Pancreas (tissue), 10 donors: ENCODE data around the gene STYX. TPM values are rescaled to one million over a fixed set of nuclear protein-coding genes. Genes with fewer than 3 reads are reported as not detected.
A peak's percentile ranks its signal among the peaks of the same experiment; 100 is the strongest.

ENCODE experiments used
- ATAC-seq, 4 donors: fragments of 200-7000 bp; cut with Tn5 transposase; one replicate each; pipeline versions ENCODE4 v1.8.0 to v1.9.1; 2020; ENCODE audit warnings: mild to moderate bottlenecking in 4 of 4, moderate library complexity in 4 of 4
- DNase-seq, 6 donors: peaks; one replicate each; pipeline ENCODE4 v3.0.0-alpha.2; 2020
- FAIRE-seq: peaks from 2 replicates; lab custom pipeline; 2012; peaks lifted over from hg19 to GRCh38; lab: Jason Lieb, UNC
- H3K27ac ChIP-seq, 4 donors: fragments of 200-600 bp; sonication (generic); 1 replicate in 3 of 4; 2 replicates in 1 of 4; pipeline versions ENCODE4 v1.5.0 to v1.8.0; 2020
- H3K27me3 ChIP-seq, 4 donors: fragments of 200-600 bp; one replicate each; pipeline ENCODE4 v1.8.0; 2021
- H3K36me3 ChIP-seq, 3 donors: fragments of 200-600 bp; sonication (generic) in 1 of 3; one replicate each; pipeline versions ENCODE4 v1.5.0 to v1.8.0; 2020 to 2021
- H3K4me1 ChIP-seq, 3 donors: fragments of 200-600 bp; one replicate each; pipeline ENCODE4 v1.8.0; 2021
- H3K4me3 ChIP-seq, 4 donors: fragments of 200-600 bp; sonication (generic) in 2 of 4; one replicate each; pipeline versions ENCODE4 v1.5.0 to v1.8.0; 2020 to 2021
- H3K9me3 ChIP-seq, 4 donors: fragments of 200-600 bp; one replicate each; pipeline ENCODE4 v1.8.0; 2021
- WGBS, 2 donors: extraction: QIAGEN DNeasy Blood & Tissue Kit; methylation state at CpG; one replicate each; pipeline ENCODE4 v1.1.7; 2013; 5-methylcytosine and 5-hydroxymethylcytosine counted together
- intact Hi-C, 3 donors: fragments of 100-400 bp; cut with DNase I; formaldehyde crosslinking; loops; one replicate each; pipeline versions ENCODE4 v1.11.1 to v1.14.2; 2022
- polyA plus RNA-seq, 2 donors: library from polyadenylated mRNA; stranded (reverse); fragments of 200-250 nt; gene quantifications; one replicate each; pipeline ENCODE4 v1.2.3, GENCODE V29; 2013
- total RNA-seq, 6 donors: library from RNA; stranded (reverse); fragmentation: NEBNext Ultra II Directional in 4 of 6; extraction: Animal tissue kit (Norgen Biotek cat#: 25700) in 4 of 6; gene quantifications; one replicate each; pipeline versions ENCODE4 v1.2.1 to v1.2.4, GENCODE V29; 2021 to 2023
- TF ChIP-seq, protein P1 (sequence below), 4 donors: fragments of 200-600 bp; sonication (generic) in 3 of 4; IDR thresholded peaks; one replicate each; pipeline versions ENCODE4 v1.5.0 to v1.8.0; 2021; ENCODE audit warnings: antibody characterized with exemption in 4 of 4
- donor health status: healthy with polysubstance abuse.
- donor health status: DM: no; HTN: no; CAD: no; lungs with moderate emphysema.
- donor health status: DM: no; HTN: no; CAD: no.
- donor health status: control.
- donor health status: control.
- donor health status: Bipolar disorder and iron deficiency.
- donor health status: DM: yes; HTN: yes; CAD: no.
- donor health status: DM: no; HTN: no; CAD: no.
- donor health status: DM: no; HTN: no; CAD: no.
- donor health status: DM: yes; HTN: yes; CAD: no.

Gene STYX
- total and polyA plus RNA-seq, 8 donors = 2.9 to 7.8 (median 5.1) TPM

DNA sequence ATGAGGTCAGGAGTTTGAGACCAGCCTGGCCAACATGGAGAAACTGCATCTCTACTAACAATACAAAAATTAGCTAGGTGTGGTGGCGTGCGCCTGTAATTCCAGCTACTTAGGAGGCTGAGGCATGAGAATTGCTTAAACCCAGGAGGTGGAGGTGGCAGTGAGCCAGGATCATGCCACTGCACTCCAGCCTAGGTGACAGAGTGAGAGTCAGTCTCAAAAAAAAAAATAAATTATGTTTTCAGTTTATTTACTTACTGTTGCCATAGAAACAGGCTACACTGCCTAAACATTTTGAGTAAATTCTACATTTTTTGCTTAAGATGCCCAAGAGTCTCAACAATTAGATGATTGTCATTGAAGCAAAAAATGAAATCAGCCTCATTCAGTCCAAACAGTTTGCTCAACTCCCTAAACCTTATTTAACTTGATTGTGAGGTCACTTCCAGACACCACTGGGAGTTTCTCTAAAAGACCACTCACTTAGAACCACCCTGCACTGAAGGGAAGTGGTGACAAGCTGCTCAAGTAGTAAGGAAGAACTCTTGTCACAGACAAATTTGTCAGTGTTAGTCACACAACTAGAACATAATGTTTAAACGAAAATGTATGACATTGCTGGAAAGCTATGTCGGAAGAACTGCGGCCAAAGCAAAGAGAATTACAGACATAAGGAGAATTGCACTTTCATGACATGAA is 71.2 kb downstream of the STYX start:
- TF ChIP-seq, protein P1, sequence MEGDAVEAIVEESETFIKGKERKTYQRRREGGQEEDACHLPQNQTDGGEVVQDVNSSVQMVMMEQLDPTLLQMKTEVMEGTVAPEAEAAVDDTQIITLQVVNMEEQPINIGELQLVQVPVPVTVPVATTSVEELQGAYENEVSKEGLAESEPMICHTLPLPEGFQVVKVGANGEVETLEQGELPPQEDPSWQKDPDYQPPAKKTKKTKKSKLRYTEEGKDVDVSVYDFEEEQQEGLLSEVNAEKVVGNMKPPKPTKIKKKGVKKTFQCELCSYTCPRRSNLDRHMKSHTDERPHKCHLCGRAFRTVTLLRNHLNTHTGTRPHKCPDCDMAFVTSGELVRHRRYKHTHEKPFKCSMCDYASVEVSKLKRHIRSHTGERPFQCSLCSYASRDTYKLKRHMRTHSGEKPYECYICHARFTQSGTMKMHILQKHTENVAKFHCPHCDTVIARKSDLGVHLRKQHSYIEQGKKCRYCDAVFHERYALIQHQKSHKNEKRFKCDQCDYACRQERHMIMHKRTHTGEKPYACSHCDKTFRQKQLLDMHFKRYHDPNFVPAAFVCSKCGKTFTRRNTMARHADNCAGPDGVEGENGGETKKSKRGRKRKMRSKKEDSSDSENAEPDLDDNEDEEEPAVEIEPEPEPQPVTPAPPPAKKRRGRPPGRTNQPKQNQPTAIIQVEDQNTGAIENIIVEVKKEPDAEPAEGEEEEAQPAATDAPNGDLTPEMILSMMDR (IDR thresholded peaks at IDR 0.05) = no peak
- DNase-seq = no peak
- Histone ChIP-seq H3K27ac (peak overlapping the region in 1 of 4 donors; percentile 20), H3K9me3 (no peaks in the 10 kb centered on the region), H3K36me3 (no peaks in the 10 kb centered on the region), H3K4me1 (no peaks in the 10 kb centered on the region), H3K4me3 (no peak overlapping the region), H3K27me3 (no peaks in the 10 kb centered on the region)
- ATAC-seq = peak in 1 of 4 donors; percentile 14
- WGBS, 2 donors = 64 to 68% methylated on average over 5 of the region's 5 CpGs
- no peak for FAIRE-seq
- intact Hi-C loops = no loop called here

DNA sequence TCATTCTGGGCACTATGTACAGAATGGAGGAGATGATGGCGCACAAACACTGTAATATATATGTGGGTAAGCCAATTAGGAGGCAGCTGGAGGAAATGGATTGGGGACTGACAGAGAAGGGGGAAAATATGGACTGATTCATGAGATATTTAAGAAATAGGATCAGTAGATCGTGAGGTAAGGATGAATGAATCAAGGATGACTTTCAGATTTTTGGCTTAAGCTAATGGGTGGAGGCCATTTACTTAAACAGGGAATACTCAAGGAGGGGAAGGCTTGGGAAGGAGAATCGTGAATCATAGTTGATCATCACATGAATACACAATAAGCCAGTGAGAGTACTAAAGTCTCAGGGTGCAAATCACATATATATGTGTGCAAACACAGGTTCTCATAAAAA is 72.6 kb downstream of the STYX start:
- FAIRE-seq (no peak), DNase-seq (no peak), ATAC-seq (no peak)
- Histone ChIP-seq H3K36me3 (no peaks in the 10 kb centered on the region), H3K9me3 (no peaks in the 10 kb centered on the region), H3K27ac (no peak overlapping the region), H3K27me3 (no peaks in the 10 kb centered on the region), H3K4me1 (no peaks in the 10 kb centered on the region), H3K4me3 (no peak overlapping the region)
- TF ChIP-seq, protein P1 (IDR thresholded peaks at IDR 0.05) = no peak
- 90 to 92% methylated on average over 3 of the region's 3 CpGs for WGBS, 2 donors
- intact Hi-C loops = no loop called here

DNA sequence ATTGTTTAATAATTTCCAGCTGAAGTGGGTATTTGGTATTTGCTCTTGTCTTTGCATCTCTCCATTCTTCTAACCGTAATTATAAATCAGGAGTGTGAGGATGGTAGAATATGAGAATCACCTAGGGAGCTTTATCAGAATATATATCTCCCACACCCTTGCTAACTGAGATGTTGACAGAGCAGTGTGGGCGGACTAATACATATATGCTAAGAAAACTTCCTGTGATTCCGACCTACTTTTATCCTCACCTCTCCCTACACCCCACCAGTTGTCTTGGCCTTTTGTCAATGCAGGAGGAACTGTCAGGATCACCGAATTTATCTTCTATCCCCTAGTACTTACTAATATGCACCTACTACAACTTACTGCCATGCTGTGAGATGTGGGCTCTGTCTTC is 76.1 kb downstream of the STYX start:
- TF ChIP-seq, protein P1 (IDR thresholded peaks at IDR 0.05) = no peak
- DNase-seq (no peak), FAIRE-seq (no peak), ATAC-seq (no peak)
- intact Hi-C loops = no loop called here
- Histone ChIP-seq H3K9me3 (no peaks in the 10 kb centered on the region), H3K36me3 (no peaks in the 10 kb centered on the region), H3K27me3 (no peaks in the 10 kb centered on the region), H3K27ac (no peak overlapping the region), H3K4me1 (no peaks in the 10 kb centered on the region), H3K4me3 (no peak overlapping the region)
- WGBS, 2 donors = 84 to 93% methylated on average over 4 of the region's 4 CpGs

DNA sequence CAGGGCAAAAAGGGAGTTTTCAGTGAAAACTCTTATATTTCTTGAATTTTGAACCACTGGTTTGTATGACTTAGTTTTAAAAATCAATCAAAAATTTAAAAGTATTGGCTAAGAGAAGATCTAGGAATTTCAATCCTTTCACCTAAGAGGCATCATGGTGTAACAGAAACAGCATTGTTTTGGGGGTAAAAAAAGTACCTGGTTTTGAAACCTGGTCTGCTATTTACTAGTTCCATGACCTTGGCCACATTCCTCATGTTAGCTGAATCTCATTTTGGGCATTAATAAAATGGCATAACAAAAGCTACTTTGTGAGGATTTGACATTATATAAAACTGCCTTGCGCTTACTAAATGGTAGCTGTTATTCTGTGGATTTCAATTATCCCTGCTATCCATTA is 78.1 kb downstream of the STYX start:
- intact Hi-C loops = no loop called here
- peak in 2 of 4 donors; percentile 54 to 81 for ATAC-seq
- WGBS, 2 donors = 64 to 70% methylated on average over 1 of the region's 1 CpG
- TF ChIP-seq, protein P1 (IDR thresholded peaks at IDR 0.05) = no peak
- Histone ChIP-seq H3K9me3 (no peaks in the 10 kb centered on the region), H3K27me3 (no peaks in the 10 kb centered on the region), H3K27ac (peak overlapping the region in 1 of 4 donors; percentile 38), H3K36me3 (no peaks in the 10 kb centered on the region), H3K4me3 (no peak overlapping the region), H3K4me1 (no peaks in the 10 kb centered on the region)
- no peak for FAIRE-seq
- no peak for DNase-seq

DNA sequence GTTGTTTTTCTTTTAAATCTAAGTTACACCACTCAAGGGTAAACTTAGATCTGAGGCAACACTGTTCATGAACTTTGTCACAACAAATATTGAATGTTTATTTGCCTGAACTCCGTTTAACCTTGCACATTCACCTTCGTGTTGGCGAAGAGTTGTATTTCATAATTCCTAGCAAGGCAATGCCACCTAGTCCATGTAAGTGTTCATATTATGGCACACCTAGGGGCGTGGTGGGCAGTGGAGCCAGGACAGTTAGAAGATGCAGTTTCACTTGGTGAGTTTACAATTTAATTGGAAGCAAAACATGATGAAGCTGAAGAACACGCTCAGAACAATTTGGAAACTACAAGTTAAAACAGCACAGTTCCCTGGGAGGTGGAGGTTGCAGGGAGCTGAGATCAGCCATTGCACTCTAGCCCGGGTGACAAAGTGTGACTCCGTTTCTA is 91.9 kb downstream of the STYX start:
- no peaks in the 10 kb centered on the region for H3K4me1 ChIP-seq
- TF ChIP-seq, protein P1 (IDR thresholded peaks at IDR 0.05) = no peak
- no peak for ATAC-seq
- DNase-seq = no peak
- no peaks in the 10 kb centered on the region for H3K27me3 ChIP-seq
- H3K36me3 ChIP-seq = no peaks in the 10 kb centered on the region
- intact Hi-C loops = loop anchor here in 2 of 3 donors (5.0 to 10.0 kb wide), 2 partner anchors 140 to 243 kb away; no protein-coding TSS in a partner anchor
- no peak overlapping the region for H3K4me3 ChIP-seq
- H3K9me3 ChIP-seq = no peaks in the 10 kb centered on the region
- no peak overlapping the region for H3K27ac ChIP-seq
- 40 to 46% methylated on average over 7 of the region's 7 CpGs for WGBS, 2 donors
- FAIRE-seq = no peak
